PFSK-1 (cell line): ENCODE results near the gene CAB39.

Experiments
- FOXP2 ChIP-seq: optimal IDR thresholded peaks from 2 replicates; pipeline ENCODE3; 2011; ENCODE audit warnings: borderline replicate concordance, control low read depth, inconsistent platforms; ENCODE audit not compliant: insufficient read depth; ENCODE audit errors: extremely low read length, extremely low read depth
- POLR2AphosphoS5 ChIP-seq: IDR thresholded peaks from 2 replicates; pipeline ENCODE4 v1.6.1; 2012; ENCODE audit warnings: low read depth, mild to moderate bottlenecking, control low read depth, low read length, moderate library complexity
- REST ChIP-seq, 2 experiments: IDR thresholded peaks; 2 replicates each; pipeline versions ENCODE4 v1.6.1 to v1.8.0; 2011 to 2012; ENCODE audit warnings: low read depth in 2 of 2, low read length in 2 of 2, control low read depth in 1 of 2, inconsistent platforms in 1 of 2, mild to moderate bottlenecking in 1 of 2, moderate library complexity in 1 of 2; ENCODE audit not compliant: insufficient read depth in 1 of 2
- SIN3A ChIP-seq: IDR thresholded peaks from 2 replicates; pipeline ENCODE4 v1.6.1; 2012; ENCODE audit warnings: mild to moderate bottlenecking, low read length, moderate library complexity, borderline replicate concordance; ENCODE audit not compliant: insufficient read depth
- TAF1 ChIP-seq: IDR thresholded peaks from 2 replicates; pipeline ENCODE4 v1.6.1; 2012; ENCODE audit warnings: low read length, control low read depth, borderline replicate concordance; ENCODE audit not compliant: insufficient read depth

- no peak for TF ChIP-seq POLR2AphosphoS5
- TF ChIP-seq SIN3A: no peak
- TF ChIP-seq TAF1: no peak
- no peak for TF ChIP-seq FOXP2
- TF ChIP-seq REST (IDR thresholded peaks at IDR 0.05; ENCODE audit: insufficient read depth in 1 of 2, low read depth in 2 of 2, low read length in 2 of 2): no peak
Observed at GRCh38 chr2:230674966-230675672, 37.5 kb upstream of the CAB39 start.
